Loucy (cell line): ENCODE data around the gene TRAPPC6A.

Experiments used
- EZH2phosphoT487 ChIP-seq: fragments of 200-600 bp; IDR thresholded peaks from 2 replicates; pipeline ENCODE4 v1.6.1; 2018; ENCODE audit warnings: antibody characterized with exemption, mild to moderate bottlenecking, moderate library complexity, borderline replicate concordance
- TF ChIP-seq, protein P1 (sequence below): fragments of 200-600 bp; sonication (generic); conservative IDR thresholded peaks from 2 replicates; pipeline ENCODE4 v1.5.1; 2014; ENCODE audit warnings: mild to moderate bottlenecking, antibody characterized with exemption, low read length

DNA sequence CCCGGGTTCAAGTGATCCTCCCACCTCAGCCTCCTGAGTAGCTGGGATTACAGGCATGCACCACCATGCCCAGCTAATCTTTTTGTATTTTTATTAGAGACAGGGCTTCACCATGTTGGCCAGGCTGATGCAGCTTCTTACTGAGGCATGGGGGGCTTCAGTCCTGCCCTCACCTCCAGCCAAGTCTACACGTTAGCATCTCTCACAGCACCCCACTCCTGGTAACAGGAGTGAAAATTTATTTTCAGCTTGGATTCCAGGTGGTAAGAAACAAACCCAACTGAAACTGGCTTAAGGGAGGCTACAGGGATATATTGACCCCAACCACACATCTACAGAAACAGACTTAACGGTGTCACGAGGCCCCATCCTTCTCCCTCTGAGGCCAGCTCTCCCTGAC lies 27.9 kb downstream of the TRAPPC6A start:
- TF ChIP-seq, protein P1, sequence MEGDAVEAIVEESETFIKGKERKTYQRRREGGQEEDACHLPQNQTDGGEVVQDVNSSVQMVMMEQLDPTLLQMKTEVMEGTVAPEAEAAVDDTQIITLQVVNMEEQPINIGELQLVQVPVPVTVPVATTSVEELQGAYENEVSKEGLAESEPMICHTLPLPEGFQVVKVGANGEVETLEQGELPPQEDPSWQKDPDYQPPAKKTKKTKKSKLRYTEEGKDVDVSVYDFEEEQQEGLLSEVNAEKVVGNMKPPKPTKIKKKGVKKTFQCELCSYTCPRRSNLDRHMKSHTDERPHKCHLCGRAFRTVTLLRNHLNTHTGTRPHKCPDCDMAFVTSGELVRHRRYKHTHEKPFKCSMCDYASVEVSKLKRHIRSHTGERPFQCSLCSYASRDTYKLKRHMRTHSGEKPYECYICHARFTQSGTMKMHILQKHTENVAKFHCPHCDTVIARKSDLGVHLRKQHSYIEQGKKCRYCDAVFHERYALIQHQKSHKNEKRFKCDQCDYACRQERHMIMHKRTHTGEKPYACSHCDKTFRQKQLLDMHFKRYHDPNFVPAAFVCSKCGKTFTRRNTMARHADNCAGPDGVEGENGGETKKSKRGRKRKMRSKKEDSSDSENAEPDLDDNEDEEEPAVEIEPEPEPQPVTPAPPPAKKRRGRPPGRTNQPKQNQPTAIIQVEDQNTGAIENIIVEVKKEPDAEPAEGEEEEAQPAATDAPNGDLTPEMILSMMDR = no peak
- no peak for TF ChIP-seq EZH2phosphoT487
